HG02943 (cell line): ENCODE results near the gene ASPHD1.
"Not testable (repeated sequence)": the region's sequence is repeated elsewhere in the genome, so short reads cannot be mapped to it uniquely, and the experiment has no call there.

Experiments used
- ATAC-seq: cut with Tn5 transposase; IDR thresholded peaks from one replicate; pipeline ENCODE4 v1.9.1; 2021; ENCODE audit warnings: mild to moderate bottlenecking, low read depth, moderate library complexity; ENCODE audit not compliant: unreplicated experiment

The ASPHD1 gene

DNA sequence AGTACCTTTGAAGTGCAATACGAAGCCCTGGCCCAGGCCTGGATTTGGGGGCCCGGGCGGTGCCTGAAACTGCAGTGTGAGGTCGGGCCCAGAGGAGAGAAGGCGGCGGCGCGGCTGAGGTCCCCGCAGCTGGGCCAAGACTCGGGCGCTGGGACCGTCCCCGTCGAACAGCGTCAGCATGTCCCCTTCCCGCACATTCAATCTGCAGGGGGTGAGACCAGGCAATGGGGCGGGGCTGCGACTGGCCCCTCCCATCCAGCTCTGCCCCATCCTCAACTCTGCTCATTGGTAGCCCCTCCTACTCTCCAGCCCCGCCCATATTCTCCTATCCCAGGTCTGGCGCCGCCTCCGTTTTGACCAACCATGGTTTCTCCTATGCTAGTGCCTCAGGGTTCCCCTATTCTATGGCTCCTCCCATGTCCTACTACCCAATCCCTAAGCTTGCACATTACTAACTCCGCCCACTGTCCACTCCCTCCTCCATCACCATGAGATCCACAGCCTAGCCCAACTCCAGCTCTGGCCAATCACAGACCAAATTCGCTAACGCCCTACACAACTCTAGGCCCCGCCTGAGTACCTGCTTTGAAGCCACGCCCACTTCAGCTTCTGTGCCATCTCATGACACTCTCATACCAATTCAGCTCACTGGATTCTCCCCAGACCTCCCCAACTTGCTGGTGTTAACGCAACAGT is 22.9 kb upstream of the ASPHD1 start:
- ATAC-seq = no peak

- ATAC-seq = no peak
Measured at GRCh38 chr16:29878172-29878571, 22.1 kb upstream of the ASPHD1 start.

- no peak for ATAC-seq
Measured at GRCh38 chr16:29881050-29881449, 19.2 kb upstream of the ASPHD1 start.

GRCh38 chr16:29883987-29884386 is 16.3 kb upstream of the ASPHD1 start:
- no peak for ATAC-seq

DNA sequence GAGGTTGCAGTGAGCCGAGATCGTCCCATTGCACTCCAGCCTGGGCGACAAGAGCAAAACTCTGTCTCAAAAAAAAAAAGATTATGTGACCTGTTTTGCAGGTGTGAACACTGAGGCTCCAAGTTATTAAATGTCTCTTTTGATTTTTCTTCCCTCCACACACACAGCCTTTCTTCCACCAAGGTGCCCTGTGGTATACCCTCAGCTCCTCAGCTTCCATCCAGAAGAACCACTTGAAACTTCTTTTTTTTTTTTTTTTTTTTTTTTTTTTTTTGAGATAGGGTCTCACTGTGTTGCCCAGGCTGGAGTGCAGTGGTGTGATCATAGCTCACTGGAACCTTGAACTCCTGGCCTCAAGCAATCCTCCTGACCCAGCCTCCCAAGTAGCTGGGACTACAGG is 10.9 kb upstream of the ASPHD1 start:
- not testable (repeated sequence) for ATAC-seq

GRCh38 chr16:29891525-29892457 is 8.5 kb upstream of the ASPHD1 start:
- ATAC-seq = no peak

DNA sequence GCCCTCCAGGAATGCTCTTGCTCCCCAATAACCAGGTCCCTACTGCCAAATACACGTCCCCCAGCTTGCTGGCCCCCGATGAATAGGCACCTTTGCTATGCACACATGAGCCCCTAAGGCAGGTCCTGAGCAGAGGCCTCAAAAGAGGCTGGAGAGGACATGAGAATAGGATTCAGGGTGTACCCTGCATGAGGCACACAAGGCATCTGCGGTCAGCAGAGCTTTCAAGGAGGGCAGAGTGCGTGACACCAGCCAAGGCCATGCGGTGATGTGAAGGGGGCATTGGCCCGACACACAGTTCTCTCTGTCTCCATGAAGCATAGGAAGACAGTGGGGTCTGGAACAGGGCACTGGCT is 7.9 kb upstream of the ASPHD1 start:
- ATAC-seq = no peak

DNA sequence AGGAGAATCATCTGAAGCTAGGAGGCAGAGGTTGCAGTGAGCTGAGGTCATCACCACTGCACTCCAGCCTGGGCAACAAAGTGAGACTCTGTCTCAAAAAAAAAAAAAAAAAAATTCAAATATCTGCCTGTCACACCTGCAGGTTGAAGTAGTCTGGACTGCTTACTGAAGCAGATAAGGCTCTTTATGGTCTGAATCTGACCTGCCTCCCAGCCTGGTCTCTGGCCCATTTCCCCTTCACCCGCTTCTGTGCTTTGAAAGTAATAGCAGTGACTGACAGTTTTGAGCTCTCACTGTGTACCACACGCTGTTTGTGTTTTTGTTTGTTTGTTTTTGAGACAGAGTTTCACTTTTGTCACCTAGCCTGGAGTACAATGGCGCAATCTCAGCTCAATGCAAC is 6.7 kb upstream of the ASPHD1 start:
- no peak for ATAC-seq

GRCh38 chr16:29894352-29894751 is 5.9 kb upstream of the ASPHD1 start:
- ATAC-seq = no peak

DNA sequence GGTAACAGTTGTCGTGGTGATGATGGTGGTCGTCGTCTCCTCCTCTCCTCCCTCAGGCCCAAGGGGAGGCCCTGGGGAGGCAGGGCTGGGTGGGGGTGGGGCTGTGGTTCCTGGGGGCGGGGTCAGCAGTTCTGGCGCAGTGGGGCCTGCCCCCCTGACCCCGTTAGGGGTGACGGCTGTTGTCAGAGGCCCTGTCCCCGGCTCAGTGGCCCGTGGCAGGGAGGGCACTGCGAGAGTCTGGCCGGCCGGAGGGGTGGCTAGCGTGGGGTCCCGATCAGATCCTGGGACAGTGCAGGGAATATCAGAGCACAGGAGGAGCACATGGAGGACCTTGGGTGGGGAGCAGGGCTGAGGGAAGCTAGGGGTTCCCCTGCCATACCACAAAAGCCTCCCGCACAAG is 3.4 kb upstream of the ASPHD1 start:
- ATAC-seq = no peak

- no peak for ATAC-seq
Measured at GRCh38 chr16:29897333-29897732, 3.0 kb upstream of the ASPHD1 start.

DNA sequence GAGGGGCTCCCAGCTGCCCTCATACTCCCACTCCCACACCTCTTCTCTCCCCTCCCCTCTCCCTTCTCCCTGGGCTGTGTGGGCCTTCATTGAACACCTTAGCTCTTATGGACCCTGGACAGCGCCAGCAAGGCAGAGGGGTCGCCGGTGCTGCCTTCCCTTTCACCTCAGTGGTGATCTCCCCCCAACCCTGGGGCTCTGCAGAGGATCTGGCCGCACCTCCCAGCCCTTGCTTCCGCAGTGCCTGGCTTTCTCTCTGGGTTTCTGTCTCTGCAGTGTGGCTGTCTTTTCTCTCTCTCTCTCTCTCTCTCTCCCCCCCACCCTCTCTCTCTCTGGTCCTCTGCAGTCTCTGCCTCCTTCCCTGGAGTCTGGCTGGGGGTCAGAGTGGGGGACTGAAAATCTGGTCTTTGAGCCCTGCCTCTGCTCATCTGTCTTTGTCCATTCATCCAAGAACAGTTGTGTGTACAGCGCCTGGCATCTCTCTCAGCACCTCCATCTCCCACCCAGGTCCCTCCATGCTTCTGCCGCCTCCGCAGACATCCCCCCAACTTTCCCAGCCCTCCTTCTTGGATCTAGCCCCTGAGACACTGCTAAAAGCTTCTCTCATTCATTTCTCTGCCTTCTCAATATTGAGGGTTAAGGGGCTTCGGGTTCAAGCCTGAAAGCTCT is 2.0 kb upstream of the ASPHD1 start:
- ATAC-seq = no peak

DNA sequence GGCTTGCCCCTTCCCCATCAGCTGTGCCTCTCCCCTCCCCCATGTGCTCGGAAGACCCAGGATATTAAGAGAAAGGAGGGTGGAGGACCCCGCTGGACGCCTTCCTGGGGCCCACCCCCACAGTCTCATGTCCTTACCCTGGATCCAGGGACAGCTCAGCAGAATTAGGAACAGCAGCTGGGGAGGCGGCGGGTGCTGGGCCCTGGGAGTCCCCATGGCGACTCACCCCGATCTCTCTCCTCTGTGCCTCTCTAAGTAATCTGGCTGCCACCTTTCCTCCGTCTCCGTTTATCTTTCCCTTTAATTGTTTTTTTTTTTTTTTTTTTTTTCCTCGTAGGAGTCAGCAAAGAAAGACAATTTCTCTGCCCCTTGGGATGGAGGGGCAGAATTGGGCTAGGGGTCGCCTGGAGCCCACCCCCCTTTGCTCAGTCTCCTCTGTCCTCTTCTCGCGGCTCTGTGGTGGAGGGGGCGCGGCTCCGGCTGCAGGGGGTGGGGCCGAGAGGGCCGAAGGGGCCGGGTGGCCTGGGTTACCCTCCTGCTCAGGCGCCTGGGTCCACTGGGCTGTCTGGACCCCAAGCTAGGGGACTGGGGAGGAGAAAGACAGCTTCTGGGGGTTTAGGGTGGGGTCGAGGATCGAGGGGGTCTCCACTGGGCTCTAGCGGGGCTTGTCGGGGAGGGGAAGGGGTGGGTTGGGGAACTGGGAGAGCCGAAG is 1.3 kb upstream of the ASPHD1 start:
- no peak for ATAC-seq

- no peak for ATAC-seq
Measured at GRCh38 chr16:29899516-29900101, 679 bp upstream of the ASPHD1 start, which contains the start of gene SEZ6L2. SEZ6L2 (minus strand) TSS chr16:29899550; CDS start chr16:29899019, 531 bp downstream.

- no peak for ATAC-seq
Measured at GRCh38 chr16:29900888-29901606, 759 bp downstream of the ASPHD1 start.

DNA sequence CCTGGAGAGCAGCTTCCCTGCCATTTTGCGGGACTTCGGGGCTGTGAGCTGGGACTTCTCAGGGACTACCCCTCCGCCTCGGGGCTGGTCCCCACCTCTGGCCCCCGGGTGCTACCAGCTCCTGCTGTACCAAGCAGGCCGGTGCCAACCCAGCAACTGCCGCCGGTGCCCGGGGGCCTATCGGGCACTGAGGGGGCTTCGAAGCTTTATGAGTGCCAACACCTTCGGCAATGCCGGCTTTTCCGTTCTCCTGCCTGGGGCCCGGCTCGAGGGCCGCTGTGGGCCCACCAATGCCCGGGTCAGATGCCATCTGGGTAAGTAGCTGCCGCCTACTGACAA is 1.3 kb downstream of the ASPHD1 start:
- no peak for ATAC-seq

DNA sequence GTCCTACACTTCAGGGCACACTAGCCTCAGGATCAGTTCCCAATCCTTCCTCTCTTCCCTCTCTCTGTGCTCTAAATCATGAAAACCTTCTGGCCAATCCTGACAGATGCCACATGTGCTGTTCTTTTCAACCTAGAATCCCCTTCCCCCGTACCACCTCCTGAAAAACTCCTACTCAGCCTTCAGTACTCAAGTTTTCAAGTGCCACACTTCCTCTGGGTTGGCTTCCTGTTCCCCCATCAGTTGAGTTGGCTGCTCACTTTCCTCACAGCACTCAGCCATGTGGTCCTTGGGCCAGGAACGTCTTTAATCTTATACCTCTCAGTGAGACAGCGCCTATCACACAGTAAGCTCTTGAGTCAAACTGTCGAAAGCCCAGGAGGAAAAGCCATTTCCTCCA is 3.3 kb downstream of the ASPHD1 start:
- no peak for ATAC-seq

GRCh38 chr16:29904947-29905346 is 4.7 kb downstream of the ASPHD1 start:
- ATAC-seq = no peak

DNA sequence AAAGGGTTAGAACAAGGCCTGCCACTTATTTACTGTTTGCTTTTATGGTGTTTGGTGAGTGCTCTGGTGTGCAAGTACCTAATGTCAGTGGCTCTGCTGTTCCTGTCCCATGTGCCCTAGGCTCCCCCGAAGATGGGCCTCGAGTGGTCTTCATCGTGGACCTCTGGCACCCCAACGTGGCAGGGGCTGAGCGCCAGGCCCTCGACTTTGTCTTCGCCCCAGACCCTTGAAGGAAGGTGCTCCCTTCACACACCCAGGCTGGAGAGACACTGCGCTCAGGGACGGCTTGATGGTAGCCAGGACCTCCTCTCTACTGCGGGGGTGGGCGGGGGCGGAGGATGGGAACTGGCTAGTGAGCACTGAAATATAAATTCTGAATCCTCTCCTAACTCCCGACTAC is 5.4 kb downstream of the ASPHD1 start:
- no peak for ATAC-seq
